HG03342 (cell line): ENCODE data around the gene RPTOR.
"Not testable (repeated sequence)": the region's sequence is repeated elsewhere in the genome, so short reads cannot be mapped to it uniquely, and the experiment has no call there.

Source experiments
- ATAC-seq: cut with Tn5 transposase; IDR thresholded peaks from one replicate; pipeline ENCODE4 v1.9.1; 2021; ENCODE audit warnings: mild to moderate bottlenecking, moderate library complexity; ENCODE audit not compliant: unreplicated experiment

Gene RPTOR

GRCh38 chr17:80794281-80795089 is 249.8 kb downstream of the RPTOR start:
- no peak for ATAC-seq

- ATAC-seq: no peak
Measured at GRCh38 chr17:80795090-80795580, 250.5 kb downstream of the RPTOR start.

GRCh38 chr17:80795754-80796153 is 251.1 kb downstream of the RPTOR start:
- no peak for ATAC-seq

- no peak for ATAC-seq
Measured at GRCh38 chr17:80796430-80796861, 251.8 kb downstream of the RPTOR start.

- not testable (repeated sequence) for ATAC-seq
Measured at GRCh38 chr17:80797222-80797621, 252.6 kb downstream of the RPTOR start.

GRCh38 chr17:80797741-80798594 is 253.3 kb downstream of the RPTOR start:
- no peak for ATAC-seq

GRCh38 chr17:80798595-80799537 is 254.2 kb downstream of the RPTOR start:
- ATAC-seq: no peak

GRCh38 chr17:80799538-80800480 is 255.2 kb downstream of the RPTOR start:
- no peak for ATAC-seq

GRCh38 chr17:80800481-80801391 is 256.1 kb downstream of the RPTOR start:
- ATAC-seq: no peak

GRCh38 chr17:80802626-80803450 is 258.2 kb downstream of the RPTOR start:
- ATAC-seq: no peak

GRCh38 chr17:80803451-80804428 is 259.1 kb downstream of the RPTOR start:
- ATAC-seq: no peak

- ATAC-seq: no peak
Measured at GRCh38 chr17:80804466-80804865, 259.8 kb downstream of the RPTOR start.

- ATAC-seq: no peak
Measured at GRCh38 chr17:80805032-80805751, 260.6 kb downstream of the RPTOR start.

GRCh38 chr17:80807014-80807413 is 262.4 kb downstream of the RPTOR start:
- ATAC-seq: no peak

- ATAC-seq: no peak
Measured at GRCh38 chr17:80807882-80808281, 263.2 kb downstream of the RPTOR start.
